Measurements from ENCODE around the gene ANO9.

ANO9 gene

DNA sequence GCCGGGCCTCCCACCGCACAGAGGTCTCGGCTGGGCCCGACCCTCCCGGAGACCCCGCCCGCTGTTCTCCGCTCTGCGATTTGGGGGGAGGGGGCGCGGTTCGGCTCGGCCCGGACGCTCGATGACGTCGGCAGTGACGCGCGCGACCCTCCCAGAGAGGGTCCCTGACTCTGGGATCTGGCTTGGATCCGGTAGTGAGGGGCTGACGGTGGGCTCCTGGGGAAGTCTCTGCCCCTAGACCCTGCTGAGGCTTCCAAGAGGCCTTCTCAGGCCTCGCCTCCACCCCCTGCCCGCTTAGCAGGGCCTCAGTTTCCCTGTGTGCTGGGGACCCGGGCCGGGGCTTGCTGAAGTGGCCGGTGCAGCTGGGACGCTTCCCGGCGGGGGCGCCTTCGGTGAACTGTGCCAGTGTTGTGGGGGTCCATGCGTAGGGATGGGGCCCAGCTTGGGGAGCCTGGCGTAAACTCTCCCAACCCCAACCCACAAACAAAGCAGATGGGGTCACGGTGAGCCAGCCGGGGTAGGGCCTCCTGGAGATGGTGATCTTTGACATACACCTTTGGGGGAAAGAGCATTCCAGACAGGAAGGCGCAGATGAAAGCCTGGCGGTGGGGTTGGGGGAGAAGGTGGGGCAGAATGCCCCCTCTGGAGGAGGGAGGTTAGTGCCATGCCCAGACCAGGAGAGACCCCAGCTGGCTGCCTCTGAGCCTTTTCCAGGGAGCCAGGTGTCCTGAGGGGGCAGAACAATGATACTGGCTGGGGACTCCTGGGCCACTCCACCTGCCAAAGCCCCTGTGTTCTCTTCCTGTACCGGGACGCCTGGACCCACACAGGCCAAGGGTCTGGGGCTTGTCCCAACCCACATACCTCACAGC lies 71.5 kb downstream of the ANO9 start:
- no peak for DNase-seq (ENCODE audit: low read depth in 2 of 2)

- peak in 1 of 2 donors; percentile 25 for DNase-seq (ENCODE audit: low read depth in 2 of 2)
Measured at GRCh38 chr11:369336-370018, 72.3 kb downstream of the ANO9 start, which contains the start of gene B4GALNT4. Gene B4GALNT4, plus strand, starts transcription at chr11:369499. Its CDS starts 305 bp downstream, at chr11:369804.

GRCh38 chr11:368414-369335 lies 73.1 kb downstream of the ANO9 start:
- no peak for DNase-seq (ENCODE audit: low read depth in 2 of 2)

GRCh38 chr11:367956-368413 lies 73.8 kb downstream of the ANO9 start:
- DNase-seq (ENCODE audit: low read depth in 2 of 2), result no peak
